ENCODE measurements around the gene PROK1. TPM values are rescaled to one million over a fixed set of nuclear protein-coding genes. Genes with fewer than 3 reads are reported as not detected.
A peak's percentile ranks its signal among the peaks of the same experiment; 100 is the strongest.

The PROK1 gene
- total and polyA plus RNA-seq, 2 of the 4 experiments (the other 2 are of a cell fraction): not detected

DNA sequence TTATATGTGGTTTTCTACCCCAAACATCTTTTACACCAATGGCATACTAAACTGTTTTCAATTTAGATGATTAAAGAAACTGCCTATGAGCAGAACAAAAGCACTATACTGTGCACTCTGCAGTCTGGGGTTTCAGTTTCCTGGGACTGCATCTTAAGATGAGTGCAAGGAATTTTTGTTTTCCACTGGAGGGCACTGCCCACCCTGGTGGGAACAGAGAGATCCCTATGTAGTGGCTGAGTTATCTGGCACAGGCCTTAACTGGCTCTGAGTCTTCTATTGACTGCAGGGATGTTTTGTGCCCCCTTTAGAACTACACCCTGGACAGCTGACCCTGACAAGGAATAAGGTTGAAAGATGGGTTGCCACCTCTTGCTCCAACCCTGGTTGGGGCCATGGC lies 12.0 kb downstream of the PROK1 start:
- no peaks in the 10 kb centered on the region for H4K20me1 ChIP-seq (ENCODE audit: insufficient read depth, low read length)
- H4K5ac ChIP-seq (ENCODE audit: low read depth, low read length): no peak overlapping the region
- peaks cover 3% of the 10 kb centered on the region; the same call in 1 of the 2 replicates for H3K9me1 ChIP-seq (ENCODE audit: insufficient read depth, low read length)
- peak overlapping the region; percentile 12 to 52; a peak in 1 of 4 replicates for H4K8ac ChIP-seq (ENCODE audit: low read depth in 2 of 2, low read length in 2 of 2)
- no peak overlapping the region for H2BK5ac ChIP-seq (ENCODE audit: low read depth, low read length, poor library complexity, severe bottlenecking)
- no peak overlapping the region for H3K4me2 ChIP-seq (ENCODE audit: low read depth, low read length)
- H2AK5ac ChIP-seq (ENCODE audit: low read depth, low read length): peak overlapping the region; percentile 10; the same call in 1 of the 2 replicates
- no peak overlapping the region for H3K27ac ChIP-seq (ENCODE audit: insufficient read depth, low read length)
- peak overlapping the region; percentile 20; the same call in 1 of the 2 replicates for H3K18ac ChIP-seq (ENCODE audit: low read depth, low read length)
- H2AK9ac ChIP-seq (replicated peaks; ENCODE audit: low read depth, low read length, poor library complexity): no peak overlapping the region
- ChIA-PET POLR2A (ENCODE audit: unreplicated experiment) (no interaction called here), CTCF (interaction anchor here (0.9 to 4.5 kb wide), 4 partner anchors 33 to 266 kb away, joined by 3 to 30 read pairs (median 8); no protein-coding TSS in a partner anchor)
- no peak overlapping the region for H3K23ac ChIP-seq (ENCODE audit: low read depth, low read length)
- no peak overlapping the region for H3K9ac ChIP-seq (ENCODE audit: low read depth, low read length)
- H3K4ac ChIP-seq (ENCODE audit: low read depth, low read length): no peak overlapping the region
- H3K4me1 ChIP-seq (ENCODE audit: control insufficient read depth, insufficient read depth, low read length): peaks cover 20% of the 10 kb centered on the region
- H3K9me3 ChIP-seq (ENCODE audit: control insufficient read depth, insufficient read depth, low read length): no peaks in the 10 kb centered on the region
- H2BK15ac ChIP-seq (ENCODE audit: low read depth, low read length): no peak overlapping the region
- TF ChIP-seq POLR2A (IDR thresholded peaks at IDR 0.05; ENCODE audit: low read depth, low read length) (no peak), MAFK (IDR thresholded peaks at IDR 0.05; ENCODE audit: low read depth, low read length) (no peak), SMC3 (IDR thresholded peaks at IDR 0.05; ENCODE audit: low read depth, low read length) (0 out of 2 replicates have a peak, but pooled peaks have one; percentile 12), CTCF (conservative IDR thresholded peaks at IDR 0.05; ENCODE audit: low read depth, low read length) (0 out of 2 replicates have a peak, but pooled peaks have one; percentile 26), NFE2L2 (IDR thresholded peaks at IDR 0.05; ENCODE audit: low read depth, low read length) (no peak), RFX5 (IDR thresholded peaks at IDR 0.05; ENCODE audit: low read depth, low read length) (no peak), MXI1 (IDR thresholded peaks at IDR 0.05; ENCODE audit: borderline replicate concordance, low read depth, low read length) (no peak), CEBPB (IDR thresholded peaks at IDR 0.05; ENCODE audit: low read depth, low read length) (no peak), BHLHE40 (IDR thresholded peaks at IDR 0.05; ENCODE audit: low read depth, low read length) (no peak)
- TF ChIP-seq, protein P1, sequence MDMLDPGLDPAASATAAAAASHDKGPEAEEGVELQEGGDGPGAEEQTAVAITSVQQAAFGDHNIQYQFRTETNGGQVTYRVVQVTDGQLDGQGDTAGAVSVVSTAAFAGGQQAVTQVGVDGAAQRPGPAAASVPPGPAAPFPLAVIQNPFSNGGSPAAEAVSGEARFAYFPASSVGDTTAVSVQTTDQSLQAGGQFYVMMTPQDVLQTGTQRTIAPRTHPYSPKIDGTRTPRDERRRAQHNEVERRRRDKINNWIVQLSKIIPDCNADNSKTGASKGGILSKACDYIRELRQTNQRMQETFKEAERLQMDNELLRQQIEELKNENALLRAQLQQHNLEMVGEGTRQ (IDR thresholded peaks at IDR 0.05; ENCODE audit: low read depth, low read length): no peak
- DNase-seq (peak; percentile 31), ATAC-seq (ENCODE audit: low read depth) (no peak)
- BruUV-seq (replicated peaks): no TSS peak
- in situ Hi-C loops (cut with MboI; ENCODE audit: low sequenced_read_pairs): loop anchor here (5.0 to 10.0 kb wide), 4 partner anchors 51 to 418 kb away; partner anchors contain the start of gene RBM15
- H3K79me1 ChIP-seq (ENCODE audit: low read depth in 1 of 2, low read length in 2 of 2): no peaks in the 10 kb centered on the region
- no peaks in the 10 kb centered on the region for H3K36me3 ChIP-seq (ENCODE audit: control insufficient read depth, insufficient read depth, low read length)
- H3K56ac ChIP-seq (ENCODE audit: extremely low read depth, insufficient read depth, low read length): no peak overlapping the region
- H2BK20ac ChIP-seq (ENCODE audit: low read depth, low read length): no peak overlapping the region
- 0 out of 2 replicates have a peak, but pooled peaks cover 2% of the 10 kb centered on the region for H3K27me3 ChIP-seq (ENCODE audit: control insufficient read depth, insufficient read depth, low read length)
- H3K4me3 ChIP-seq (ENCODE audit: insufficient read depth, low read depth, low read length): no peak overlapping the region
- no peak overlapping the region; the same call in 1 of the 2 replicates for H2BK120ac ChIP-seq (ENCODE audit: low read depth, low read length)
- H2AFZ ChIP-seq (replicated peaks; ENCODE audit: low read length, poor library complexity): no peak overlapping the region
- intact Hi-C loops (cut with micrococcal nuclease): loop anchor here (1.0 to 5.0 kb wide), 2 partner anchors 33 to 431 kb away; partner anchors contain the start of gene STRIP1
- 0 out of 2 replicates have a peak overlapping the region, but pooled peaks have one; percentile 11 for H4K91ac ChIP-seq (ENCODE audit: insufficient read depth, low read depth, low read length)
- dilution Hi-C loops (cut with HindIII; ENCODE audit: low sequenced_read_pairs, unreplicated experiment): no loop called here
- no peak overlapping the region for H3K14ac ChIP-seq (replicated peaks; ENCODE audit: low read depth, low read length)
